ENCODE results near the gene PCED1B.

PCED1B gene

DNA sequence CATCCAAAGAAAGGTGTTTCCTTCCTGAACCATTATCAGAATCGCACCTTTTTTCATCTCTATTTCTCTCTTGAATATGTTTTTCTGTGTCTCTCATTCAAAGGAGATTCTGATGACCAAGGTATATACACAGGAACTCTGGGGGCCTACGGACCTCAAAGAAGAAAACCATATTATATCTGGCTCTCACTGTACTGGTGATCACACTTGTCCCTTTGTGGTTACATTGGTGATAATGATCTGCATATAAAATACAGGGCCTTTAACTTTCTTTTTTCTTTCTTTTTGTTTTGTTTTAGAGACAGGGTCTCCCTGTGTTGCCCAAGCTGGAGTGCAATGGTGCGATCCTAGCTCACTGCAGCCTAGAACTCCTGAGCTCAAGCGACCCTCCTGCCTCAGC lies 185.5 kb downstream of the PCED1B start:
- Histone ChIP-seq H3K9ac (ENCODE audit: low read depth, low read length) (no peak overlapping the region), H3K4me3 (ENCODE audit: low read length) (no peak overlapping the region), H3K27ac (ENCODE audit: low read length) (no peak overlapping the region), H3K36me3 (ENCODE audit: insufficient read depth, low read depth, low read length) (no peaks in the 10 kb centered on the region), H3K4me1 (ENCODE audit: insufficient read depth, low read length) (no peaks in the 10 kb centered on the region), H3K9me3 (ENCODE audit: insufficient read depth, low read depth, low read length) (no peaks in the 10 kb centered on the region), H3K27me3 (ENCODE audit: insufficient read depth, low read length) (no peaks in the 10 kb centered on the region)

DNA sequence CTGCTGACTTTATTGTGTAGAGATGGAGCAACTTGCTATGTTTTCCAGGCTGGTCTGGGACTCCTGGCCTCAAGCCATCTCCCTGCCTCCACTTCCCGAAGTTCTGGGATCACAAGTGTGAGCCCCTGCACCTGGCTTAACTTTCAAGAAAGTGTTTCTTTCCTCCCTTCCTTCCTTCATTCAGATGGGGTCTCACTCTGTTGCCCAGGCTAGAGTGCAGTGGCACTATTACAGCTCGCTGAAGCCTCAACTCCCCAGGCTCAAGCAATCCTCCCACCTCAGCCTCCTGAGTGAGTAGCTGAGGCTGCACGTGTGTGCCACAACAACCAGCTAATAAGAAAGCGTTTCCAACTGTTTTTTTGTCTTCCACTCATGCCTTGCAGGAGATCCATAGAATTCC lies 186.0 kb downstream of the PCED1B start:
- H3K27me3 ChIP-seq (ENCODE audit: insufficient read depth, low read length) = no peaks in the 10 kb centered on the region
- no peaks in the 10 kb centered on the region for H3K9me3 ChIP-seq (ENCODE audit: insufficient read depth, low read depth, low read length)
- H3K27ac ChIP-seq (ENCODE audit: low read length) = no peak overlapping the region
- no peaks in the 10 kb centered on the region for H3K36me3 ChIP-seq (ENCODE audit: insufficient read depth, low read depth, low read length)
- no peaks in the 10 kb centered on the region for H3K4me1 ChIP-seq (ENCODE audit: insufficient read depth, low read length)
- no peak overlapping the region for H3K4me3 ChIP-seq (ENCODE audit: low read length)
- no peak overlapping the region for H3K9ac ChIP-seq (ENCODE audit: low read depth, low read length)

GRCh38 chr12:47267571-47267970 lies 188.2 kb downstream of the PCED1B start:
- no peaks in the 10 kb centered on the region for H3K27me3 ChIP-seq (ENCODE audit: insufficient read depth, low read length)

DNA sequence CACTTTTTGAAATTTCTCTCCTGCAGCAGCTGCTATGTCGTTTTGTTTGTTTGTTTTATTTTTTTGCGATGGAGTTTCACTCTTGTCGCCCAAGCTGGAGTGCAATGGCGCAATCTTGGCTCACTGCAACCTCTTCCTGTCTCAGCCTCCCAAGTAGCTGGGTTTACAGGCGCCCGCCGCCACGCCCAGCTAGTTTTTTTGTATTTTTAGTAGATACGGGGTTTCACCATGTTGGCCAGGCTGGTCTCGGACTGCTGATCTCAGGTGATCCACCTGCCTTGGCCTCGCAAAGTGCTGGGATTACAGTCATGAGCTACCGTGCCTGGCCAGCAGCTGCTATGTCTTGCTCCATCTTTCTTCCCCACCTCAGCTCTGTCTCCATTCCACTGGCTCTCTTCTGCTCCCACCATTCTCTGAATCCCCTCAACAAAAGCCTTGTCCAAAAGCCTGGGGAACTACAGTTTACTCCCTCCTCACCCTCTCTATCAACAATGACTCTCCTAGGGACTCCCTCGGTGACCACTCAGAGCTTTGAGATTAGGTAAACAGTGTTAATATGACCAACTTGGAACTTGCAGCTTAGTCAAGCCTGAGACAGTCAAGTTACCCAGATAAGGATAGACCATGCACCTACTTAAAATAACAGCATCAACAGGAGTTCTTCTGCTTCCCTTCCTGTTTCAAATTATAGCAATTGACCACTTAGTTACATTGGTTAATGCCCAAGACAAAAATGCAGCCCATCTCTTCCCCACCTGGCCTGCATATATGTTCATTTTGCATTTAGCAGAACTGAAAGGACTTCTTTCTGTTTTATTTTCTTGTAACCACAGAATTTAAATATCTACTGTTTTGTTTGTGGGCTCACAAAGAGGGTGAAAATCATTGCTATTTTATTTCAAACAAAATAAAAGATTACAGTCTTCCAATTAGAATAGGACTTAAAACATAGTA lies 189.4 kb downstream of the PCED1B start:
- no peaks in the 10 kb centered on the region for H3K4me1 ChIP-seq (ENCODE audit: insufficient read depth, low read length)
- no peak overlapping the region for H3K4me3 ChIP-seq (ENCODE audit: low read length)
- H3K27me3 ChIP-seq (ENCODE audit: insufficient read depth, low read length) = no peaks in the 10 kb centered on the region
- H3K9me3 ChIP-seq (ENCODE audit: insufficient read depth, low read depth, low read length) = no peaks in the 10 kb centered on the region
- no peak overlapping the region for H3K9ac ChIP-seq (ENCODE audit: low read depth, low read length)
- no peaks in the 10 kb centered on the region for H3K36me3 ChIP-seq (ENCODE audit: insufficient read depth, low read depth, low read length)
- no peak overlapping the region for H3K27ac ChIP-seq (ENCODE audit: low read length)

More at GRCh38 chr12:47267571-47267970, 188.2 kb downstream of the PCED1B start:
- H3K9ac ChIP-seq (ENCODE audit: low read depth, low read length) = no peak overlapping the region
- H3K4me1 ChIP-seq (ENCODE audit: insufficient read depth, low read length) = no peaks in the 10 kb centered on the region
- H3K36me3 ChIP-seq (ENCODE audit: insufficient read depth, low read depth, low read length) = no peaks in the 10 kb centered on the region
- H3K9me3 ChIP-seq (ENCODE audit: insufficient read depth, low read depth, low read length) = no peaks in the 10 kb centered on the region
- H3K4me3 ChIP-seq (ENCODE audit: low read length) = no peak overlapping the region
- H3K27ac ChIP-seq (ENCODE audit: low read length) = no peak overlapping the region

- Histone ChIP-seq H3K36me3 (ENCODE audit: insufficient read depth, low read depth, low read length) (no peaks in the 10 kb centered on the region), H3K4me1 (ENCODE audit: insufficient read depth, low read length) (no peaks in the 10 kb centered on the region), H3K27me3 (ENCODE audit: insufficient read depth, low read length) (no peaks in the 10 kb centered on the region), H3K4me3 (ENCODE audit: low read length) (no peak overlapping the region), H3K9ac (ENCODE audit: low read depth, low read length) (no peak overlapping the region), H3K9me3 (ENCODE audit: insufficient read depth, low read depth, low read length) (no peaks in the 10 kb centered on the region), H3K27ac (ENCODE audit: low read length) (no peak overlapping the region)
Measured at GRCh38 chr12:47269916-47270315, 190.5 kb downstream of the PCED1B start.

- H3K4me3 ChIP-seq (ENCODE audit: low read length) = no peak overlapping the region
- no peak overlapping the region for H3K9ac ChIP-seq (ENCODE audit: low read depth, low read length)
- no peaks in the 10 kb centered on the region for H3K9me3 ChIP-seq (ENCODE audit: insufficient read depth, low read depth, low read length)
- H3K27ac ChIP-seq (ENCODE audit: low read length) = no peak overlapping the region
- H3K27me3 ChIP-seq (ENCODE audit: insufficient read depth, low read length) = no peaks in the 10 kb centered on the region
- no peaks in the 10 kb centered on the region for H3K4me1 ChIP-seq (ENCODE audit: insufficient read depth, low read length)
- no peaks in the 10 kb centered on the region for H3K36me3 ChIP-seq (ENCODE audit: insufficient read depth, low read depth, low read length)
Measured at GRCh38 chr12:47270782-47271664, 191.6 kb downstream of the PCED1B start.

- Histone ChIP-seq H3K4me3 (ENCODE audit: low read length) (no peak overlapping the region), H3K4me1 (ENCODE audit: insufficient read depth, low read length) (no peaks in the 10 kb centered on the region), H3K9me3 (ENCODE audit: insufficient read depth, low read depth, low read length) (no peaks in the 10 kb centered on the region), H3K27me3 (ENCODE audit: insufficient read depth, low read length) (no peaks in the 10 kb centered on the region), H3K9ac (ENCODE audit: low read depth, low read length) (no peak overlapping the region), H3K27ac (ENCODE audit: low read length) (no peak overlapping the region), H3K36me3 (ENCODE audit: insufficient read depth, low read depth, low read length) (no peaks in the 10 kb centered on the region)
Measured at GRCh38 chr12:47271800-47272239, 192.4 kb downstream of the PCED1B start.

GRCh38 chr12:47272412-47273190 lies 193.2 kb downstream of the PCED1B start:
- Histone ChIP-seq H3K27ac (ENCODE audit: low read length) (no peak overlapping the region), H3K36me3 (ENCODE audit: insufficient read depth, low read depth, low read length) (no peaks in the 10 kb centered on the region), H3K4me1 (ENCODE audit: insufficient read depth, low read length) (no peaks in the 10 kb centered on the region), H3K9me3 (ENCODE audit: insufficient read depth, low read depth, low read length) (no peaks in the 10 kb centered on the region), H3K4me3 (ENCODE audit: low read length) (no peak overlapping the region), H3K27me3 (ENCODE audit: insufficient read depth, low read length) (no peaks in the 10 kb centered on the region), H3K9ac (ENCODE audit: low read depth, low read length) (no peak overlapping the region)

- Histone ChIP-seq H3K4me1 (ENCODE audit: insufficient read depth, low read length) (no peaks in the 10 kb centered on the region), H3K9me3 (ENCODE audit: insufficient read depth, low read depth, low read length) (no peaks in the 10 kb centered on the region), H3K36me3 (ENCODE audit: insufficient read depth, low read depth, low read length) (no peaks in the 10 kb centered on the region), H3K4me3 (ENCODE audit: low read length) (no peak overlapping the region), H3K9ac (ENCODE audit: low read depth, low read length) (no peak overlapping the region), H3K27ac (ENCODE audit: low read length) (no peak overlapping the region), H3K27me3 (ENCODE audit: insufficient read depth, low read length) (no peaks in the 10 kb centered on the region)
Measured at GRCh38 chr12:47273191-47273626, 193.8 kb downstream of the PCED1B start.

DNA sequence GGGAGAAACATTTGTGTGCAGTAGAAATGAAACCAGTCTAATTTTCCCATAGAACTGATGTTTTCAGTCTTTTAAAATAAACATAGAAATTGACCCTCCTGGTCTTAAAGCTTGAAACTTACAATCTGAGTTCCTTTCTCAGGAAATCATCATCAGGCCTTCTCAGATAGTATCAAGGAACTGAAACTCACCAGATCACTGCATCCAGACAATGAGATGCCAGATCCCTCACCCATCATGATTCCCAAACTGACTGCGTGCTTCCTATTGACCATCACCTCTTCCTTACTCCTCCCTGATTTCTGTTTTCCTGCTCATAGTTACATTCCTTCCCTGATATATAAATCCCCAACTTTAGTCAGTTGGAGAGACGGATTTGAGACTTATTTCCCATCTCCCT lies 195.3 kb downstream of the PCED1B start:
- no peaks in the 10 kb centered on the region; the same call in 1 of the 2 replicates for H3K4me1 ChIP-seq (ENCODE audit: insufficient read depth, low read length)
- no peak overlapping the region for H3K27ac ChIP-seq (ENCODE audit: low read length)
- H3K9ac ChIP-seq (ENCODE audit: low read depth, low read length) = no peak overlapping the region
- H3K9me3 ChIP-seq (ENCODE audit: insufficient read depth, low read depth, low read length) = no peaks in the 10 kb centered on the region
- H3K27me3 ChIP-seq (ENCODE audit: insufficient read depth, low read length) = no peaks in the 10 kb centered on the region
- no peak overlapping the region for H3K4me3 ChIP-seq (ENCODE audit: low read length)
- no peaks in the 10 kb centered on the region for H3K36me3 ChIP-seq (ENCODE audit: insufficient read depth, low read depth, low read length)

DNA sequence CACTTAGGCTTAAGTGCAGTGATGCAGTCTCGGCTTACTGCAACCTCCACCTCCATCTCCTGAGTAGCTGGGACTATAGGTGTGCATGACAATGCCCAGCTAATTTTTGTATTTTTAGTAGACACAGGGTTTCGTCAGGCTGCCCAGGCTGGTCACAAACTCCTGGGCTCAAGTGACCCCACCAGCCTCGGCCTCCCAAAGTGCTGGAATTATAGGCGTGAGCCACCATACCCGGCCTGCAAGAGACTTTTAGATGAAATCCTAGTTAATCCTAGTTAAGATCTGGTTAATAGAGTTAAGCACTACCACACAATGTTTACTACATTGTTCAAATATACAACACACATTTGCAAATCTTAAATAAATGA lies 196.8 kb downstream of the PCED1B start:
- no peak overlapping the region for H3K9ac ChIP-seq (ENCODE audit: low read depth, low read length)
- no peaks in the 10 kb centered on the region for H3K9me3 ChIP-seq (ENCODE audit: insufficient read depth, low read depth, low read length)
- no peaks in the 10 kb centered on the region; the same call in 1 of the 2 replicates for H3K4me1 ChIP-seq (ENCODE audit: insufficient read depth, low read length)
- H3K36me3 ChIP-seq (ENCODE audit: insufficient read depth, low read depth, low read length) = no peaks in the 10 kb centered on the region
- H3K27ac ChIP-seq (ENCODE audit: low read length) = no peak overlapping the region
- H3K4me3 ChIP-seq (ENCODE audit: low read length) = no peak overlapping the region
- no peaks in the 10 kb centered on the region for H3K27me3 ChIP-seq (ENCODE audit: insufficient read depth, low read length)
